Activated T-helper 2 cell treated with anti-CD3 and anti-CD28 coated beads, Interferon-gamma antibody, Interleukin-2, Interleukin-4, amounts not matched to agents 10 μg/mL and 5 μg/mL and 100 μg/mL, durations not matched to agents 14 hours and 24 hours and 36 hours (primary cell): Measurements from ENCODE around the gene KRT5. TPM values are rescaled to one million over a fixed set of nuclear protein-coding genes. Genes with fewer than 3 reads are reported as not detected.
"Not testable (repeated sequence)": the region's sequence is repeated elsewhere in the genome, so short reads cannot be mapped to it uniquely, and the experiment has no call there.

ENCODE experiments used
- DNase-seq: peaks from one replicate; pipeline ENCODE4 v3.0.0; 2021; ENCODE audit warnings: low spot score
- H3K27ac Mint-ChIP-seq: one replicate; pipeline ENCODE4 v1.8.0; 2021; ENCODE audit warnings: mixed read lengths
- H3K27me3 Mint-ChIP-seq: one replicate; pipeline ENCODE4 v1.8.0; 2021; ENCODE audit warnings: low read depth, mixed read lengths
- H3K36me3 Mint-ChIP-seq: one replicate; pipeline ENCODE4 v1.8.0; 2021; ENCODE audit warnings: low read depth, mixed read lengths
- H3K4me1 Mint-ChIP-seq: one replicate; pipeline ENCODE4 v1.8.0; 2021; ENCODE audit warnings: low read depth, mixed read lengths
- H3K4me3 Mint-ChIP-seq: one replicate; pipeline ENCODE4 v1.8.0; 2021; ENCODE audit warnings: low read depth, mild to moderate bottlenecking, moderate library complexity, mixed read lengths
- H3K9me3 Mint-ChIP-seq: one replicate; pipeline ENCODE4 v1.8.0; 2021; ENCODE audit warnings: mixed read lengths
- intact Hi-C: fragments of 100-400 bp; cut with micrococcal nuclease; formaldehyde crosslinking; loops from one replicate; pipeline ENCODE4 v1.15.1; 2023
- total RNA-seq: library from RNA; stranded (reverse); gene quantifications from 2 replicates; pipeline ENCODE4 v1.2.3, GENCODE V29; 2022

KRT5 gene
- total RNA-seq, 1 donor from 2014 or later = not detected

DNA sequence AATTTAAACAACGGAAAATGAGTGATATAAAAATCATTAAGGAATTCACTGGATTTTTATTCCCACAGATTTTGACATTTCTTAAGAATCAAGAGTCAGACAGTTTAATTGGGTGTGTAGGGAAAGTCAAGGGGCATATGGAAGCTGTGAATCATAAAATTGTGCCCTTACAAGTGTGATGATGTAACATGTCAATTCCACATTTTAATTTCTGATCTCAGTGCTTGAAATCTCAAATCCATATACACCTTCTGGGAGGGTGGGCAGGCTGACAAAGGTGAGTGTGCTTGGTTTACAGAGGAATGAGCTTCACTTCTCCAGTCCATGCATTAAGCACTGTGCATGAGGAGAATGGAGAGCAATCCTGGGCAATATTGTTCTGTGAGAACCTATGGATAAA, 26.1 kb downstream of the KRT5 start:
- H3K4me1 Mint-ChIP-seq = no peaks in the 10 kb centered on the region
- H3K36me3 Mint-ChIP-seq = no peaks in the 10 kb centered on the region
- no peak overlapping the region for H3K27ac Mint-ChIP-seq
- peaks cover 9% of the 10 kb centered on the region for H3K27me3 Mint-ChIP-seq
- no peak for DNase-seq
- no peaks in the 10 kb centered on the region for H3K9me3 Mint-ChIP-seq
- intact Hi-C loops = no loop called here
- no peak overlapping the region for H3K4me3 Mint-ChIP-seq

DNA sequence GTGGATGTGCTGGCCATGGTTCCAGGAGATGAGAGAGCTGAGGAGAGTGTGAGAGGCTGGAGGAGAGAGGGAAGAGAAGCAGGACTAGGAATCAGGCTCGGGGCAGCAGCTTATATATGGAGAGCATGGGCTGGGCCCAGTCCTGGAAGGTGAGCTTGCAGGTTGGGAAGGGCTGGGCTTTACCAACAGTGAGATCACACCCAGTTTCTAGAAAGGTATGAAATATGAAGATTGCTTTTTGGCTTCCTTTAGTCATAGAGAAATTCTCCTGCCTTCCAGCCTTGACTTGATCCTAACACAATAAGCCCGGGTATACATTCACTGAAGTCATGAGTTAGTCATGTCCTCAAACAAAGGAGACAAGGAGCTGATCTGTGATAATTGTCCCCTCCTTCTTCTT, 27.0 kb downstream of the KRT5 start, which contains the start of gene KRT6A:
TSS of gene KRT6A (minus strand) at position 86 of the 400 bp plus-strand sequence. CDS start at position 17, 69 bp downstream.
- Mint-ChIP-seq H3K4me1 (no peaks in the 10 kb centered on the region), H3K27me3 (peaks cover 7% of the 10 kb centered on the region), H3K4me3 (no peak within 1 kb of the TSS), H3K27ac (no peak within 1 kb of the TSS), H3K9me3 (no peaks in the 10 kb centered on the region), H3K36me3 (no peaks in the 10 kb centered on the region)
- intact Hi-C loops = no loop called here
- no peak for DNase-seq

DNA sequence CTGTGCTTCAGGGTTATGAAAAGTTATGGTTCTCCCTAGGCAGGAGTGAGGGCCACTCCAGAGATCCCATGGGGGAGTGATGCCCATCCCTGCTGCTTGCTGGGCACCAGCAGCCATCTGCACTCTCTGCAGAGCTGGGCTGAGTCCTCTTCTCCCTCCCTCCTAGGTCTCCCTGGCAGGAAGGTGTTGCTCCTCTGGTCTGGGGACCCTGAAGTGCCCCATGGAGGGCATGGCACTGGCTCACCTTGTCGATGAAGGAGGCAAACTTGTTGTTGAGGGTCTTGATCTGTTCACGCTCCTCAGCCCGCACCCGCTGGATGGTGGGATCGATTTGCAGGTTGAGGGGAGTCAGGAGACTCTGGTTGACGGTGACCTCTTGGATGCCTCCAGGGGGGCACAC, 27.8 kb downstream of the KRT5 start:
- H3K27me3 Mint-ChIP-seq, H3K4me1 Mint-ChIP-seq, DNase-seq, H3K4me3 Mint-ChIP-seq, H3K36me3 Mint-ChIP-seq, H3K27ac Mint-ChIP-seq, intact Hi-C loops, H3K9me3 Mint-ChIP-seq: not testable (repeated sequence)

DNA sequence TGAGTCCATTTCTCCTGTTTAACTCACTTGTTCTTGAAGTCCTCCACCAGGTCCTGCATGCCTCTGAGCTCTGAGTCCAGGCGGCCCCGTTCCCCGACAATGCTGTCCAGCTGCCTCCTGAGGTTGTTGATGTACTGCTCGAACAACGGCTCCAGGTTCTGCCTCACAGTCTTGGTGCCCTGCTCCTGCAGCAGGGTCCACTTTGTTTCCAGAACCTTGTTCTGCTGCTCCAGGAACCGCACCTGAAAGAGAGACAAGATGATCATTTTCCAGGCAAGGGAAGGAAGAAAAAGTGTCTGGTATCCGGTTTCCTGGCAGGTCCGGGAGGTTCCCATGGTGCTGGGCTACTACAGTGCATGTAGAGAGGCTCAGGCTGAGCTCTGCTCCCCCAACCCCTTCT, 28.7 kb downstream of the KRT5 start:
- intact Hi-C loops, DNase-seq, H3K36me3 Mint-ChIP-seq, H3K27ac Mint-ChIP-seq, H3K4me3 Mint-ChIP-seq, H3K4me1 Mint-ChIP-seq, H3K9me3 Mint-ChIP-seq: not testable (repeated sequence)
- peaks cover 11% of the 10 kb centered on the region for H3K27me3 Mint-ChIP-seq

DNA sequence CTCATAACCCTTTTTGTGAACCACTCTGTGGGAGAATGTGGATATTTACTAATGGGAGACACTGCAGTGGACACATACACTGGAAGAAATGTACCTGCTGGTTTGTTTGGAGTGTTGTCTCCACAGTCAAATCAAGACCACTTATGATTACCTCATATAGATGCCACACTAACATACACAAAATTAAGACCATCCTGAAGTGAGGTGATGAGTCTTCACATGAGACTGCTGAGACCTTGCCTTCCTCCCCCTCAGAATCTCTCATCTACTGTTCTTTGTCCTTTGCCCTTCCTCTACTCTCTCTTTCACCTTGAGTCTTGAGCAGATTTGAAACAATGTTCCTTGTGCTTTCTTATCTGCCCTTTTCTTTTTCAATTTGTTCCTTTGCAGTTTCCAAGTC, 31.5 kb downstream of the KRT5 start:
- no peak overlapping the region for H3K27ac Mint-ChIP-seq
- H3K4me3 Mint-ChIP-seq = no peak overlapping the region
- H3K27me3 Mint-ChIP-seq = peaks cover 25% of the 10 kb centered on the region
- H3K4me1 Mint-ChIP-seq = no peaks in the 10 kb centered on the region
- intact Hi-C loops = no loop called here
- H3K9me3 Mint-ChIP-seq = no peaks in the 10 kb centered on the region
- no peaks in the 10 kb centered on the region for H3K36me3 Mint-ChIP-seq
- DNase-seq = no peak

DNA sequence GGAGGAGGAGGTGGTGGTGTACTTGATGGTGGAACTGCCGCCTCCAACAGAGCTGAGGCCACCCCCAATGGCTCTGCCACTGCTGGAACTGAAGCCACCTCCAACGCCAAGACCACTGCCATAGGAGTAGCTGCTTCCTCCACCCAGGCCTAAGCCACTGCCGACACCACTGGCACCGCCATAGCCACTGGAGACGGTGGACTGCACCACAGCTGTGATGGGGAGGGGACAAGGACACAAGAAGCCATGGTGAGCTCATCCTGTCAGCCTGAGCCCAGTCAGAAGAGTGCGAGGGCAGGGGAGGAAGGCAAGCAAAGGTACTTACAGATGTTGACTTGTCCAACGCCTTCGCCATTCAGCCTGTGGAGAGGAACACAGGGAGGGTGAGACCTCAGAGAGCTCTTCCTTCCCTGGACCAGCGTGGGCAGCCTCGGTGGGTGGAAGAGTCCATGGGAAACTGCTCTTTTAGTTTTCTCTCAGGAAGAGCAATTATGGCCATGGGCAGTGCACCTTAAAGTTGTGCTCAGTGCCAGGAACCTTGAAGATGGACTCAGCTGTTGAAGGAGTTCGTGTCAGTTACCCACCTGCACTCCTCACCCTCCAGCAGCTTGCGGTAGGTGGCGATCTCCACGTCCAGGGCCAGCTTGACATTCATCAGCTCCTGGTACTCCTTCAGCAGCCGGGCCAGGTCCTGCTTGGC, 32.3 kb downstream of the KRT5 start:
- H3K4me3 Mint-ChIP-seq, intact Hi-C loops, H3K36me3 Mint-ChIP-seq, H3K4me1 Mint-ChIP-seq, DNase-seq, H3K9me3 Mint-ChIP-seq, H3K27ac Mint-ChIP-seq: not testable (repeated sequence)
- peaks cover 33% of the 10 kb centered on the region for H3K27me3 Mint-ChIP-seq

DNA sequence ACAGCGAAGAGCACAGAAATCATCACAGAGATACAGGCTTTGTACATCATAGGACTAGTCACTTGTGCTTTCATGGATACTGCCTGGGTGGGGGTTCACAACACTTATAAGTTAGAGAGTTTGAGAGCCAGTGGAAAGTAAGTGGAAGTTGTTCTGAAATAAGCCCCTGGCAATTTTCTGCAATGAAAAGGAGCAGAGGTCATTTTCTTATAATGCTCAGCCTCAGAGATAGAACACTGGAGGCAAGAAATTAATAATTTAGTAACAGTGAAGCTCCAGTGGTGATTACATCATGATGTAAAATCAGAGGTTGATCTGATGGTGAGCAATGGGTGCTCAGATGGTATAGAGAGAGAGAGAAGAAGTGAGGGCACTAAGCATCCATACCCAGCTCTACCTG, 33.0 kb downstream of the KRT5 start:
- H3K4me1 Mint-ChIP-seq = no peaks in the 10 kb centered on the region
- no peaks in the 10 kb centered on the region for H3K9me3 Mint-ChIP-seq
- H3K27me3 Mint-ChIP-seq = peaks cover 36% of the 10 kb centered on the region
- DNase-seq = no peak
- H3K4me3 Mint-ChIP-seq = no peak overlapping the region
- intact Hi-C loops = no loop called here
- H3K36me3 Mint-ChIP-seq = no peaks in the 10 kb centered on the region
- H3K27ac Mint-ChIP-seq = no peak overlapping the region

DNA sequence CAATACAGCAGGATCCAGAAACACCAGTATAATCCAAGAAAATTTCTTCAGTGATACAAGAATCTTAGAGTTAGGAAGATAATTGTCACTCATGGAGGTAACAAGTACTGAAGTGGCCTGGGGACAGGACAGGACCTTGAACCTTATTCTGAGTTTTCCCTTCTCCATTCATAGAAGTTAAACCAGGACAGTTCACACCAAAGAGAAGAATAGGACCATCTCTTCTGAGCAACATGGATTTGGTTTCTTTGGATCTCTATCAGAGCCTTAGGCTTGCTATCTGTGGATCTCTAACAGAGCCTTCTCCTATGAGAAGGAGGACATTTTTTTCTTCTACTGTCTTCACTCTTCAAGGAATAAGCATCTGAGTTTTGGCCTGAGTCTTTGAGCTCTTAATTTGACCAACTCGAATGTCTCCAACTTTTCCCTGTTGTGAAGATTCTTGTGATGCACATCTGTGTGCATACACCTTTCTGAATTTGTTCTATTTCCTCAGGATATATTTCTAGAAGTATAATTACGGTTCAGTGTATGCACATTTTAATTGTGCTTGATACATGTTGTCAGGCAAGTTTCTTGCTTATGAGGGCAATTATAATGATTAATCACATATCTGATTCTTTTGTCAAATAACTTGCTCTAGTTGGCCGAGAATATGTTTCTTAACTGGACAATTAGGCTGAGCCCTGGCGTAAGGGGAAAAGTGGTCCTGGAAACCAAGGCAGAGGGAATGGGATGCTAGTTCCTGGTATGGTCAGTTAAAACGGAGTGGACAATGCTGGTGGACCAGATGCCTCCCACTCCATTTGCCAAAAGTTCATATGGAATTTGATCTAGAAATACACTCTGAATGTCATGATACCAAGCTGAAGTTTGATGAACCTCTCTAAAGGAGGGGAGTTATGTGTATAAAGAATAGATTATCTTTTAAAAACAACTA, 33.8 kb downstream of the KRT5 start:
- Mint-ChIP-seq H3K4me1 (no peaks in the 10 kb centered on the region), H3K9me3 (no peaks in the 10 kb centered on the region), H3K4me3 (no peak overlapping the region), H3K27ac (no peak overlapping the region), H3K27me3 (peaks cover 35% of the 10 kb centered on the region), H3K36me3 (no peaks in the 10 kb centered on the region)
- no peak for DNase-seq
- intact Hi-C loops = no loop called here

DNA sequence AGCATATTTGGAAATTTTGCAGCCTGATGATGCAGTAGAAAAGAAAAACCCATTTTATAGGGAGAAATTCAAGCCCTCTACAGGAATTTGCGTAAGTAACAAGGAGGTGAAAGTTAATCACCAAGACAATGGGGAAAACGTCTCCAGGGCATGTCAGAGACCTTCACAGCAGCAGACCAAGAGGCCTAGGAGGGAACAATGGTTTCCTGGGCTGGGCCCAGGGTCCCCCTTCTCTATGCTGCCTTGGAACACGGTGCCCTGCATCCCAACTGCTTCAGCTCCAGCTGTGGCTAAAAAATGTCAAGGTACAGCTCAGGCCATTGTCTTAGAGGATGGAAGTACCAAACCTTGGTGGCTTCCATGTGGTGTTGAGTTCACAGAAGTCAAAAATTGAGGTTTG, 40.1 kb downstream of the KRT5 start:
- H3K27me3 Mint-ChIP-seq = peaks cover 26% of the 10 kb centered on the region
- DNase-seq = no peak
- no peaks in the 10 kb centered on the region for H3K4me1 Mint-ChIP-seq
- intact Hi-C loops = no loop called here
- H3K9me3 Mint-ChIP-seq = peaks cover 8% of the 10 kb centered on the region
- H3K36me3 Mint-ChIP-seq = no peaks in the 10 kb centered on the region
- no peak overlapping the region for H3K4me3 Mint-ChIP-seq
- no peak overlapping the region for H3K27ac Mint-ChIP-seq

DNA sequence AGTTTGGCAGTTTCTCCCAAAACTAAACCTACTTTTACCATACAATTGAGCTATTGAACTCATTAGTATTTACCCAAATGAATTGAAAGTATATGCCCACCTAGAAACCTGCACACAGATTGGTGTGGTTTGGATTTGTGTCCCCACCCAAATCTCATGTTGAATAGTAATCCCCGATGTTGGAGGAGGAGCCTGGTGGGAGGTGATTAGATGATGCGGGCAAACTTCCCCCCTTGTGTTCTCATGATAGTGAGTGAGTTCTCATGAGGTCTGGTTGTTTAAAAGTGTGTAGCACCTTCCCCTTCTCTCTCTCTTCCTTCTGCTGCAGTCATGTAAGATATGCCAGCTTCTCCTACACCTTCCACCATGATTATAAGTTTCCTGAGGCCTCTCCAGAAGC, 42.5 kb downstream of the KRT5 start:
- H3K36me3 Mint-ChIP-seq = no peaks in the 10 kb centered on the region
- no peak for DNase-seq
- H3K27me3 Mint-ChIP-seq = peaks cover 7% of the 10 kb centered on the region
- H3K9me3 Mint-ChIP-seq = peaks cover 8% of the 10 kb centered on the region
- no peak overlapping the region for H3K27ac Mint-ChIP-seq
- H3K4me1 Mint-ChIP-seq = no peaks in the 10 kb centered on the region
- intact Hi-C loops = no loop called here
- H3K4me3 Mint-ChIP-seq = no peak overlapping the region

DNA sequence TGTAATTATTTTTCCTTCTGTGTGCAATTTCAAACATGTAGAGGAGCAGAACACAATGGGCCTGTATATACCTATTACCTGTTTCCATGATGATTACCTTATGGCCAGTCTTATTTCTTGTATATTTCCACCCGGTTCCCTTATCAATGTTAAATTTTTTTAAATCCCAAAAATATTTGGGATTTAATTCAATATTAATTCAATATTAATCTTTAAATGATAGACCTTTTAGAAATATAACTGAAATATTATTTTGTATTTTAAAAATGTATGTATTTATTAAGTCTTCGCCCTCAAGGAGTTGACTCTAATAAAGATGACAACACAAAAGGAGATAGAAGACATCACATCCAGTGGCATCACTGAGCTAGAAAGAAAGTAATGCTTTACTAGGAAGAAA, 46.0 kb downstream of the KRT5 start:
- peaks cover 4% of the 10 kb centered on the region for H3K27me3 Mint-ChIP-seq
- no peaks in the 10 kb centered on the region for H3K4me1 Mint-ChIP-seq
- no peak overlapping the region for H3K27ac Mint-ChIP-seq
- H3K36me3 Mint-ChIP-seq = no peaks in the 10 kb centered on the region
- DNase-seq = no peak
- intact Hi-C loops = no loop called here
- no peak overlapping the region for H3K4me3 Mint-ChIP-seq
- H3K9me3 Mint-ChIP-seq = peaks cover 2% of the 10 kb centered on the region

DNA sequence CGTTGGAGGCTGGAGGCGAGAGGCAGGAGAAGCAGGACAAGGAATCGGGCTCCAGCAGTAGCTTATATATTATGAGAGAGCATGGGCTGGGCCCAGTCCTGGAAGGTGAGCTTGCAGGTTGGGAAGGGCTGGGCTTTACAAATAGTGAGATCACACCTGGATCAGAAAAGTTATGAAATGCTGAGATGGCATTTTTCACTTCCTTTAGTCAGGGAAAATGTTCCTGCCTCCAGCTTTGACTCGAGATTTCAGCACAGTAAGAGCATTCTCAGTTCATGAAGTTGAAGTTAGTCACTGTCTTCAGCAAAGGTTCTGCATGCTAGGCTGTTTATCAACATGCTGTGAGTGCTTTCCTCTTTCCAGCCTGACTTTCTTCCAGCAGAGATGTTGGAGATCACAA, 46.4 kb downstream of the KRT5 start, which contains the start of gene KRT6C:
TSS of gene KRT6C (minus strand) at position 38 of the 400 bp plus-strand sequence. CDS start 68 bp downstream, outside the sequence.
- Mint-ChIP-seq H3K36me3 (no peaks in the 10 kb centered on the region), H3K27ac (no peak within 1 kb of the TSS), H3K4me3 (no peak within 1 kb of the TSS), H3K27me3 (peaks cover 4% of the 10 kb centered on the region), H3K4me1 (no peaks in the 10 kb centered on the region), H3K9me3 (no peaks in the 10 kb centered on the region)
- DNase-seq = no peak
- intact Hi-C loops = no loop called here

DNA sequence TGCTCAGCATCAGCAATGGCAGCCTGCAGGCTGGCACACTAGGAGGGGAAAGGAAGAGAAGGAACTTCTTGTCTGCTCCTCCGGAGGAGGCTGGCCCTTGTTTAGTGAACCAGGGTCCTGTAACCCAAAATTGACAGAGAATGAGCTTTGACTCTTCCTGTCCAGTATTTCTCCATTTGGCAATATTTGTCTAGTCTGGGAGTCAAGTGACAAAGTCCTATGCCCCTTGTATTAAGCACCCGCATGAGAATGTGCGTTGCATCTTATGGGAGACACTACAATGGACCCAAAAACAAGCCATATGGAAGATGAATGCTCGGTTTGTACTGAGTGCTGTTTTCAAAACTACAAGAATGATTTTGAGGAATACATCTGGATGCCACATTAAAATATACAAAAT, 50.3 kb downstream of the KRT5 start:
- Mint-ChIP-seq H3K4me1 (no peaks in the 10 kb centered on the region), H3K27ac (no peak overlapping the region), H3K4me3 (no peak overlapping the region), H3K9me3 (no peaks in the 10 kb centered on the region), H3K36me3 (no peaks in the 10 kb centered on the region), H3K27me3 (peaks cover 5% of the 10 kb centered on the region)
- intact Hi-C loops = no loop called here
- no peak for DNase-seq
